Fibroblast of lung (primary cell): ENCODE data around the gene SH3RF1.

Source experiments
- CTCF ChIP-seq, 2 donors: IDR thresholded peaks in 1 of 2; conservative IDR thresholded peaks in 1 of 2; 1 replicate in 1 of 2; 2 replicates in 1 of 2; pipeline ENCODE4 v1.5.1; 2011 to 2012; ENCODE audit warnings: low read length in 2 of 2, control low read depth in 1 of 2, inconsistent platforms in 1 of 2, low read depth in 1 of 2, mild to moderate bottlenecking in 1 of 2
- EZH2 ChIP-seq: IDR thresholded peaks from 2 replicates; pipeline ENCODE4 v1.5.1; 2012; ENCODE audit warnings: low read length, control low read depth, mild to moderate bottlenecking; ENCODE audit errors: missing control alignments

- TF ChIP-seq CTCF (conservative IDR thresholded peaks at IDR 0.05 in 1 of 2, IDR thresholded peaks at IDR 0.05 in 1 of 2; ENCODE audit: low read depth in 1 of 2, low read length in 2 of 2): no peak
- no peak for TF ChIP-seq EZH2
Observed at GRCh38 chr4:169048868-169049414, 221.8 kb downstream of the SH3RF1 start.
